Neural cell (in vitro differentiated cells): ENCODE results near the gene SPECC1L. TPM values are rescaled to one million over a fixed set of nuclear protein-coding genes. Genes with fewer than 3 reads are reported as not detected.

Experiments used
- H2AFZ ChIP-seq: fragments of 200-600, 300-800 bp; sonication (generic), shearing (Covaris generic); 2 replicates; pipeline ENCODE4 v1.6.0; 2014; ENCODE audit warnings: low read depth, mild to moderate bottlenecking, antibody characterized with exemption, low read length, moderate library complexity
- H3F3A ChIP-seq: fragments of 200-600 bp; shearing (Covaris generic); 2 replicates; pipeline ENCODE4 v1.6.1; 2016; ENCODE audit warnings: mild to moderate bottlenecking, moderate library complexity, mixed read lengths, antibody characterized with exemption, low read length; ENCODE audit not compliant: insufficient read depth, poor library complexity, severe bottlenecking
- H3K27ac ChIP-seq: fragments of 200-600, 300-800 bp; sonication (generic), shearing (Covaris generic); 2 replicates; pipeline ENCODE4 v1.5.1; 2014; ENCODE audit warnings: mild to moderate bottlenecking, low read length, moderate library complexity
- H3K27me3 ChIP-seq: fragments of 300-800, 200-600 bp; sonication (generic), shearing (Covaris generic); 2 replicates; pipeline ENCODE4 v1.6.0; 2014; ENCODE audit warnings: mild to moderate bottlenecking, low read depth, low read length, moderate library complexity; ENCODE audit not compliant: insufficient read depth
- H3K36me3 ChIP-seq: fragments of 300-800, 200-600 bp; sonication (generic), shearing (Covaris generic); 2 replicates; pipeline ENCODE4 v1.5.1; 2014; ENCODE audit warnings: mild to moderate bottlenecking, antibody characterized with exemption, low read length, moderate library complexity; ENCODE audit not compliant: insufficient read depth
- H3K4me2 ChIP-seq: fragments of 300-800, 200-600 bp; sonication (generic), shearing (Covaris generic); 2 replicates; pipeline ENCODE4 v1.6.0; 2014; ENCODE audit warnings: mild to moderate bottlenecking, low read length
- H3K4me3 ChIP-seq: fragments of 300-800, 200-600 bp; sonication (generic), shearing (Covaris generic); 2 replicates; pipeline ENCODE4 v1.5.1; 2014; ENCODE audit warnings: mild to moderate bottlenecking, low read length, moderate library complexity
- H3K79me2 ChIP-seq: fragments of 200-600 bp; shearing (Covaris generic); replicated peaks from 2 replicates; pipeline ENCODE4 v1.6.0; 2014; ENCODE audit warnings: mild to moderate bottlenecking, low read length, moderate library complexity; ENCODE audit not compliant: insufficient read depth
- H3K9ac ChIP-seq: fragments of 300-800, 200-600 bp; sonication (generic), shearing (Covaris generic); 2 replicates; pipeline ENCODE4 v1.6.1; 2016; ENCODE audit warnings: mild to moderate bottlenecking, low read length, mixed read lengths
- H3K9me2 ChIP-seq: fragments of 200-600 bp; shearing (Covaris generic); 2 replicates; pipeline ENCODE4 v1.6.1; 2016; ENCODE audit warnings: mild to moderate bottlenecking, low read length, mixed read lengths; ENCODE audit not compliant: insufficient read depth
- H3K9me3 ChIP-seq: fragments of 200-600, 300-800 bp; sonication (generic), shearing (Covaris generic); 2 replicates; pipeline ENCODE4 v1.6.1; 2016; ENCODE audit warnings: mild to moderate bottlenecking, mixed run types, low read length, moderate library complexity, mixed read lengths
- H4K20me1 ChIP-seq: fragments of 200-600 bp; shearing (Covaris generic); 2 replicates; pipeline ENCODE4 v1.6.1; 2016; ENCODE audit warnings: mild to moderate bottlenecking, mixed run types; ENCODE audit not compliant: insufficient read depth
- CTCF ChIP-seq: fragments of 450-650 bp; IDR thresholded peaks from 2 replicates; pipeline ENCODE4 v1.5.1; 2014; ENCODE audit warnings: antibody characterized with exemption, mild to moderate bottlenecking, moderate library complexity; ENCODE audit not compliant: poor library complexity, severe bottlenecking
- EP300 ChIP-seq: fragments of 450-650 bp; conservative IDR thresholded peaks from 2 replicates; pipeline ENCODE4 v1.6.1; 2014; ENCODE audit warnings: antibody characterized with exemption, mild to moderate bottlenecking, moderate library complexity; ENCODE audit not compliant: poor library complexity, severe bottlenecking
- EZH2 ChIP-seq: fragments of 200-600, 300-800 bp; shearing (Covaris generic), sonication (generic); IDR thresholded peaks from 2 replicates; pipeline ENCODE4 v1.6.1; 2014; ENCODE audit warnings: antibody characterized with exemption, low read length, borderline replicate concordance, mild to moderate bottlenecking; ENCODE audit not compliant: insufficient read depth, poor library complexity, severe bottlenecking
- MXI1 ChIP-seq: fragments of 450-650 bp; conservative IDR thresholded peaks from 2 replicates; pipeline ENCODE4 v1.6.1; 2014; ENCODE audit warnings: antibody characterized with exemption, mild to moderate bottlenecking; ENCODE audit not compliant: poor library complexity, severe bottlenecking
- POLR2AphosphoS5 ChIP-seq: IDR thresholded peaks from 2 replicates; pipeline ENCODE4 v1.6.1; 2012
- RAD21 ChIP-seq: fragments of 450-650 bp; conservative IDR thresholded peaks from 2 replicates; pipeline ENCODE4 v1.6.1; 2014; ENCODE audit warnings: antibody characterized with exemption, mild to moderate bottlenecking, moderate library complexity
- REST ChIP-seq: IDR thresholded peaks from 2 replicates; pipeline ENCODE4 v1.6.1; 2012; ENCODE audit warnings: borderline replicate concordance
- SMC3 ChIP-seq: fragments of 450-650 bp; conservative IDR thresholded peaks from 2 replicates; pipeline ENCODE4 v1.6.1; 2014; ENCODE audit warnings: antibody characterized with exemption, mild to moderate bottlenecking, moderate library complexity; ENCODE audit not compliant: poor library complexity
- TAF1 ChIP-seq: IDR thresholded peaks from 2 replicates; pipeline ENCODE4 v1.6.1; 2012; ENCODE audit warnings: low read depth
- polyA plus RNA-seq: library from polyadenylated mRNA; depleted of rRNA; stranded (reverse); fragments of >200 nt; gene quantifications from 2 replicates; pipeline ENCODE4 v1.2.3, GENCODE V29; 2014

Gene SPECC1L
- polyA plus RNA-seq, 1 donor from 2014 or later: 27.1 TPM

- no peak overlapping the region for H3K4me3 ChIP-seq
- H3K36me3 ChIP-seq: peaks cover 26% of the 10 kb centered on the region
- H3K9me3 ChIP-seq: no peaks in the 10 kb centered on the region
These were observed 99.8 kb downstream of the SPECC1L start for GRCh38 chr22:24370401-24370800.

GRCh38 chr22:24376002-24376401 is 105.4 kb downstream of the SPECC1L start:
- Histone ChIP-seq H3K27me3 (no peaks in the 10 kb centered on the region), H3K27ac (no peak overlapping the region), H3K9me2 (no peaks in the 10 kb centered on the region), H3F3A (no peaks in the 10 kb centered on the region), H3K4me2 (no peak overlapping the region), H3K79me2 (no peaks in the 10 kb centered on the region), H3K9me3 (no peaks in the 10 kb centered on the region), H2AFZ (no peak overlapping the region), H3K9ac (no peak overlapping the region), H3K36me3 (peaks cover 17% of the 10 kb centered on the region), H3K4me3 (no peak overlapping the region), H4K20me1 (no peaks in the 10 kb centered on the region)
- TF ChIP-seq POLR2AphosphoS5: no peak
- no peak for TF ChIP-seq RAD21
- TF ChIP-seq CTCF: no peak

More at GRCh38 chr22:24370401-24370800, 99.8 kb downstream of the SPECC1L start:
- Histone ChIP-seq H2AFZ (no peak overlapping the region), H3K27ac (no peak overlapping the region), H3K9me2 (no peaks in the 10 kb centered on the region), H3K27me3 (no peaks in the 10 kb centered on the region), H3K4me2 (no peak overlapping the region), H3K9ac (no peak overlapping the region), H4K20me1 (no peaks in the 10 kb centered on the region), H3K79me2 (no peaks in the 10 kb centered on the region), H3F3A (no peaks in the 10 kb centered on the region)
- TF ChIP-seq EP300: no peak
- no peak for TF ChIP-seq POLR2AphosphoS5
- no peak for TF ChIP-seq TAF1
- TF ChIP-seq RAD21: no peak
- no peak for TF ChIP-seq REST
- no peak for TF ChIP-seq MXI1
- no peak for TF ChIP-seq EZH2
- no peak for TF ChIP-seq CTCF
- TF ChIP-seq SMC3: no peak
